ENCODE measurements around the gene TNS4.

DNA sequence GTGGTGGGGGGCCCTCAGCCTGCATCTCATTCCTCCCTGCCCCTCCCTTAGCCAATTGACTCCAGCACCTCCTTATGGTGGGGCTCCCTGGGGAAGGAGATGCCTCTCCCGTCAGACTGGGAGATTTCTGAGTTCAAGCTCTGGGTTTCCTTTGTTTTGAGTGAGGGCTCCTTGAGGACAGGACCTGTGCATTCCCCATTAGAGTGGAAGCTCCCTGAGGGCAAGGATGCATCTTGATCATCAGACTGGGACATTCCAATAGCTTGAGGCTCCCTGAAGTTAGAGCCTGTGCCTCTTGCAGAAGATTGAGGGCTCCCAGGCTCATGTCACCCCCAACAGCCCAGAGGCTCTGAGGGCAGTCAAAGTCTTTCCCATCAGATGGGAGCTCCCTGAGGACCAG, 23.6 kb downstream of the TNS4 start:
- TF ChIP-seq, protein P1, sequence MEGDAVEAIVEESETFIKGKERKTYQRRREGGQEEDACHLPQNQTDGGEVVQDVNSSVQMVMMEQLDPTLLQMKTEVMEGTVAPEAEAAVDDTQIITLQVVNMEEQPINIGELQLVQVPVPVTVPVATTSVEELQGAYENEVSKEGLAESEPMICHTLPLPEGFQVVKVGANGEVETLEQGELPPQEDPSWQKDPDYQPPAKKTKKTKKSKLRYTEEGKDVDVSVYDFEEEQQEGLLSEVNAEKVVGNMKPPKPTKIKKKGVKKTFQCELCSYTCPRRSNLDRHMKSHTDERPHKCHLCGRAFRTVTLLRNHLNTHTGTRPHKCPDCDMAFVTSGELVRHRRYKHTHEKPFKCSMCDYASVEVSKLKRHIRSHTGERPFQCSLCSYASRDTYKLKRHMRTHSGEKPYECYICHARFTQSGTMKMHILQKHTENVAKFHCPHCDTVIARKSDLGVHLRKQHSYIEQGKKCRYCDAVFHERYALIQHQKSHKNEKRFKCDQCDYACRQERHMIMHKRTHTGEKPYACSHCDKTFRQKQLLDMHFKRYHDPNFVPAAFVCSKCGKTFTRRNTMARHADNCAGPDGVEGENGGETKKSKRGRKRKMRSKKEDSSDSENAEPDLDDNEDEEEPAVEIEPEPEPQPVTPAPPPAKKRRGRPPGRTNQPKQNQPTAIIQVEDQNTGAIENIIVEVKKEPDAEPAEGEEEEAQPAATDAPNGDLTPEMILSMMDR (IDR thresholded peaks at IDR 0.05) = no peak
- TF ChIP-seq POLR2A (IDR thresholded peaks at IDR 0.05) (no peak), EP300 (IDR thresholded peaks at IDR 0.05) (no peak)

Measured in gastroesophageal sphincter (tissue), 3 donors.